Stimulated activated CD8-positive, alpha-beta memory T cell treated with anti-CD3 and anti-CD28 coated beads, Interleukin-12 subunit alpha, Interleukin-12 subunit beta, amount 100 ng/mL, for 24 hours (primary cell): Measurements from ENCODE around the gene LY86.

Experiments
- DNase-seq: peaks from one replicate; pipeline ENCODE4 v3.0.0-alpha.2; 2020; ENCODE audit errors: extremely low read depth

Gene LY86

GRCh38 chr6:6681075-6681849 lies 92.7 kb downstream of the LY86 start:
- DNase-seq = no peak

- no peak for DNase-seq
Observed at GRCh38 chr6:6682225-6682624, 93.7 kb downstream of the LY86 start.

GRCh38 chr6:6683969-6684833 lies 95.7 kb downstream of the LY86 start:
- DNase-seq = no peak

- DNase-seq = no peak
Observed at GRCh38 chr6:6685249-6686040, 96.9 kb downstream of the LY86 start.

GRCh38 chr6:6686176-6686575 lies 97.7 kb downstream of the LY86 start:
- DNase-seq = no peak

- DNase-seq = no peak
Observed at GRCh38 chr6:6686748-6687601, 98.5 kb downstream of the LY86 start.

- DNase-seq = no peak
Observed at GRCh38 chr6:6688283-6688682, 99.8 kb downstream of the LY86 start.

GRCh38 chr6:6688951-6689350 lies 100.4 kb downstream of the LY86 start:
- DNase-seq = no peak

GRCh38 chr6:6689400-6690143 lies 101.1 kb downstream of the LY86 start:
- no peak for DNase-seq

- DNase-seq = no peak
Observed at GRCh38 chr6:6690144-6690483, 101.6 kb downstream of the LY86 start.

- DNase-seq = no peak
Observed at GRCh38 chr6:6694368-6694780, 105.9 kb downstream of the LY86 start.

- no peak for DNase-seq
Observed at GRCh38 chr6:6694825-6695624, 106.5 kb downstream of the LY86 start.

GRCh38 chr6:6695625-6696276 lies 107.2 kb downstream of the LY86 start:
- no peak for DNase-seq

- no peak for DNase-seq
Observed at GRCh38 chr6:6696867-6697531, 108.5 kb downstream of the LY86 start.

GRCh38 chr6:6697620-6698019 lies 109.1 kb downstream of the LY86 start:
- DNase-seq = no peak

GRCh38 chr6:6699741-6700367 lies 111.3 kb downstream of the LY86 start:
- no peak for DNase-seq

GRCh38 chr6:6700407-6701270 lies 112.1 kb downstream of the LY86 start:
- DNase-seq = no peak
